Effector CD4-positive, alpha-beta T cell (primary cell): ENCODE data around the gene TRUB1.
"Not testable (repeated sequence)": the region's sequence is repeated elsewhere in the genome, so short reads cannot be mapped to it uniquely, and the experiment has no call there.

Source experiments
- DNase-seq: peaks from one replicate; pipeline ENCODE4 v3.0.0-alpha.2; 2020
- total RNA-seq: gene quantifications from one replicate; lab custom pipeline; 2026; lab: John Stamatoyannopoulos, UW

The TRUB1 gene
- 16.7 reads per million, percentile 43 among the genes with 10 or more reads in this experiment for total RNA-seq

- DNase-seq, result peak; percentile 87
These were observed at the start of gene TRUB1 for GRCh38 chr10:114937962-114938855. Gene TRUB1 (plus strand): TSS chr10:114938195. CDS start chr10:114938254, 59 bp downstream.

GRCh38 chr10:114893251-114893650, 44.7 kb upstream of the TRUB1 start:
- DNase-seq, result no peak

- no peak for DNase-seq
These were observed 43.1 kb upstream of the TRUB1 start for GRCh38 chr10:114894911-114895310.

- DNase-seq, result not testable (repeated sequence)
These were observed 41.0 kb upstream of the TRUB1 start for GRCh38 chr10:114897011-114897410.

- no peak for DNase-seq
These were observed 40.4 kb upstream of the TRUB1 start for GRCh38 chr10:114897593-114897992.

GRCh38 chr10:114899982-114900381, 38.0 kb upstream of the TRUB1 start:
- no peak for DNase-seq

- no peak for DNase-seq
These were observed 37.3 kb upstream of the TRUB1 start for GRCh38 chr10:114900658-114901057.

- DNase-seq, result no peak
These were observed 35.8 kb upstream of the TRUB1 start for GRCh38 chr10:114902151-114902550.

GRCh38 chr10:114905450-114905849, 32.5 kb upstream of the TRUB1 start:
- DNase-seq, result no peak

GRCh38 chr10:114906981-114907380, 31.0 kb upstream of the TRUB1 start:
- DNase-seq, result no peak

- DNase-seq, result no peak
These were observed 29.1 kb upstream of the TRUB1 start for GRCh38 chr10:114908896-114909295.

- no peak for DNase-seq
These were observed 26.8 kb upstream of the TRUB1 start for GRCh38 chr10:114911052-114911711.

- DNase-seq, result no peak
These were observed 26.1 kb upstream of the TRUB1 start for GRCh38 chr10:114911801-114912469.

- no peak for DNase-seq
These were observed 25.5 kb upstream of the TRUB1 start for GRCh38 chr10:114912470-114912859.

GRCh38 chr10:114914560-114914959, 23.4 kb upstream of the TRUB1 start:
- DNase-seq, result no peak

- DNase-seq, result no peak
These were observed 22.7 kb upstream of the TRUB1 start for GRCh38 chr10:114915294-114915693.

GRCh38 chr10:114916653-114917052, 21.3 kb upstream of the TRUB1 start:
- no peak for DNase-seq

GRCh38 chr10:114917459-114917858, 20.5 kb upstream of the TRUB1 start:
- DNase-seq, result no peak

- no peak for DNase-seq
These were observed 19.9 kb upstream of the TRUB1 start for GRCh38 chr10:114917927-114918672.

- DNase-seq, result no peak
These were observed 17.5 kb upstream of the TRUB1 start for GRCh38 chr10:114920459-114920858.

- DNase-seq, result no peak
These were observed 16.0 kb upstream of the TRUB1 start for GRCh38 chr10:114922003-114922402.

- no peak for DNase-seq
These were observed 14.4 kb upstream of the TRUB1 start for GRCh38 chr10:114923551-114923950.
